WTC11 (cell line): Measurements from ENCODE around the gene DHRSX. TPM values are rescaled to one million over a fixed set of nuclear protein-coding genes. Genes with fewer than 3 reads are reported as not detected.
"Not testable (repeated sequence)": the region's sequence is repeated elsewhere in the genome, so short reads cannot be mapped to it uniquely, and the experiment has no call there.

Experiments used
- ATAC-seq: fragments of 200-7000 bp; cut with Tn5 transposase; 2 replicates; pipeline ENCODE4 v1.10.0; 2021; ENCODE audit warnings: mild to moderate bottlenecking, moderate library complexity
- CTCF ChIA-PET: fragments of 300-600 bp; sonication (Branson Sonifier 250); formaldehyde crosslinking; loops from one replicate; lab custom pipeline; 2021; ENCODE audit warnings: antibody characterized with exemption; lab: Charles Lee
- POLR2A ChIA-PET: fragments of 350-600 bp; sonication (Branson Sonifier 250); formaldehyde crosslinking; loops from one replicate; lab custom pipeline; 2021; ENCODE audit warnings: antibody characterized with exemption; lab: Charles Lee
- DNase-seq: peaks from one replicate; pipeline ENCODE4 v3.0.0; 2021; ENCODE audit warnings: low spot score
- H3K27ac Mint-ChIP-seq: 2 replicates; pipeline ENCODE4 v1.8.0; 2021; ENCODE audit warnings: mixed read lengths
- H3K27me3 Mint-ChIP-seq: 2 replicates; pipeline ENCODE4 v1.8.0; 2021; ENCODE audit warnings: low read depth, mild to moderate bottlenecking, moderate library complexity, mixed read lengths
- H3K36me3 Mint-ChIP-seq: 2 replicates; pipeline ENCODE4 v1.8.0; 2021; ENCODE audit warnings: mixed read lengths
- H3K4me1 Mint-ChIP-seq: 2 replicates; pipeline ENCODE4 v1.8.0; 2022; ENCODE audit warnings: mixed read lengths
- H3K4me3 Mint-ChIP-seq: 2 replicates; pipeline ENCODE4 v1.8.0; 2021; ENCODE audit warnings: mild to moderate bottlenecking, moderate library complexity, mixed read lengths
- H3K9me3 Mint-ChIP-seq: 2 replicates; pipeline ENCODE4 v1.8.0; 2021; ENCODE audit warnings: mixed read lengths
- AR ChIP-seq: fragments of 250-450 bp; sonication (Bioruptor Pico); IDR thresholded peaks from 2 replicates; pipeline ENCODE4 v1.9.0; 2021; ENCODE audit warnings: mild to moderate bottlenecking
- EMX1 ChIP-seq: fragments of 250-450 bp; sonication (Bioruptor Pico); IDR thresholded peaks from 2 replicates; pipeline ENCODE4 v1.8.0; 2021; ENCODE audit warnings: mild to moderate bottlenecking
- GABPB1 ChIP-seq: sonication (generic); formaldehyde crosslinking; IDR thresholded peaks from 2 replicates; pipeline ENCODE4 v1.8.1; 2023; ENCODE audit warnings: mild to moderate bottlenecking, missing genetic modification reagents
- GRHL2 ChIP-seq: fragments of 250-450 bp; sonication (Bioruptor Pico); IDR thresholded peaks from 2 replicates; pipeline ENCODE4 v1.8.0; 2022; ENCODE audit warnings: mild to moderate bottlenecking, moderate library complexity; ENCODE audit not compliant: insufficient replicate concordance, severe bottlenecking
- HMGA2 ChIP-seq: fragments of 250-450 bp; sonication (Bioruptor Pico); IDR thresholded peaks from 2 replicates; pipeline ENCODE4 v1.4.0; 2021; ENCODE audit warnings: mild to moderate bottlenecking, moderate library complexity
- NFE2L1 ChIP-seq: sonication (generic); formaldehyde crosslinking; IDR thresholded peaks from 2 replicates; pipeline ENCODE4 v1.8.1; 2023; ENCODE audit warnings: missing genetic modification reagents
- NR2C2 ChIP-seq: sonication (generic); formaldehyde crosslinking; IDR thresholded peaks from 2 replicates; pipeline ENCODE4 v1.8.0; 2022; ENCODE audit warnings: mild to moderate bottlenecking, missing genetic modification reagents
- ZNF121 ChIP-seq: sonication (generic); formaldehyde crosslinking; IDR thresholded peaks from 2 replicates; pipeline ENCODE4 v1.8.0; 2023; ENCODE audit warnings: missing genetic modification reagents
- ZNF532 ChIP-seq: fragments of 250-450 bp; sonication (Bioruptor Pico); IDR thresholded peaks from 2 replicates; pipeline ENCODE4 v1.9.0; 2021; ENCODE audit warnings: mild to moderate bottlenecking, borderline replicate concordance
- ZSCAN18 ChIP-seq: fragments of 250-450 bp; sonication (Bioruptor Pico); IDR thresholded peaks from 2 replicates; pipeline ENCODE4 v2.1.2; 2022; ENCODE audit warnings: mild to moderate bottlenecking, moderate library complexity
- total RNA-seq: library from RNA; stranded (reverse); gene quantifications from 3 replicates; pipeline ENCODE4 v1.2.3, GENCODE V29; 2021
- TF ChIP-seq, protein P1 (sequence below): sonication (generic); formaldehyde crosslinking; IDR thresholded peaks from 2 replicates; pipeline ENCODE4 v1.8.1; 2023; ENCODE audit warnings: mild to moderate bottlenecking, missing genetic modification reagents, moderate library complexity

The DHRSX gene
- total RNA-seq, 1 experiment from 2014 or later = 28.2 TPM

DNA sequence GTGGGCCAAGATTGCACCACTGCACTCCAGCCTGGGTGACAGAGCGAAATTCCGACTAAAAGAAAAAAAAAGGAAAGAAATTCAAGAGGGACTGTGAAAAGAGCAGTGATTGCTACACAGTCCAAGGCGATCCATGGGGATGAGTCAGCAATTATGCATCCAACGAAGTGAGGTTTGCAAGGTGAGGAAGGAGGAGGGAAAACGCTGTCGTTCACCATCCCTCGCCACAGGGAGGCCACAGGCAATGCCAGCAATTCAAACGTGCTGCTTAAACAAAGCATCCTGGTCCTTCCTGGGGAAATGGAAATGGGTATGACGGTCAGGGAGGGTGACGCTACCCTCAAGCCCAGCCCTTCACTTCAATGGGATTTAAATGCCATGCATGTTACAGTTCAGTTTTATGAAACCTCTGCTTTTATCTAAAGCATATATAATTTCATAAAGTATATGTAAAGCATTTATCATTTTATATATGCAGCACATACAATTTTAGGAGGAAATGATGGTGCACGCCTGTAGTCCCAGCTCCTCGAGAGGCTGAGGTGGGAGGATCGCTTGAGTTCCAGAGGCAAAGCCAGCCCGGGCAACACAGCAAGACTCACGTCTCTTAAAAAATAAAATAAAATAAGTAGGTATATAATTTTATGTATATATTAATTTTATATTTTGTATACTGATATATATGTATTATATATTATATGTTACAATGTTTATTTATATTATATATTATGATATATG is 108.7 kb downstream of the DHRSX start:
- peak; percentile 84 for ATAC-seq
- Mint-ChIP-seq H3K36me3 (peaks cover 44% of the 10 kb centered on the region), H3K4me1 (peaks cover 9% of the 10 kb centered on the region), H3K27ac (peak overlapping the region; percentile 63; the same call in 1 of the 2 replicates), H3K9me3 (peaks cover 19% of the 10 kb centered on the region), H3K27me3 (no peaks in the 10 kb centered on the region), H3K4me3 (no peak overlapping the region)
- ChIA-PET CTCF (no interaction called here), POLR2A (no interaction called here)
- TF ChIP-seq NFE2L1 (CRISPR knock-in tag) (peak; percentile 96), AR (CRISPR knock-in tag) (no peak), ZSCAN18 (CRISPR knock-in tag) (no peak), ZNF532 (CRISPR knock-in tag) (no peak), HMGA2 (CRISPR knock-in tag) (peak; percentile 87), NR2C2 (no peak), GABPB1 (CRISPR knock-in tag) (no peak)
- TF ChIP-seq, protein P1, sequence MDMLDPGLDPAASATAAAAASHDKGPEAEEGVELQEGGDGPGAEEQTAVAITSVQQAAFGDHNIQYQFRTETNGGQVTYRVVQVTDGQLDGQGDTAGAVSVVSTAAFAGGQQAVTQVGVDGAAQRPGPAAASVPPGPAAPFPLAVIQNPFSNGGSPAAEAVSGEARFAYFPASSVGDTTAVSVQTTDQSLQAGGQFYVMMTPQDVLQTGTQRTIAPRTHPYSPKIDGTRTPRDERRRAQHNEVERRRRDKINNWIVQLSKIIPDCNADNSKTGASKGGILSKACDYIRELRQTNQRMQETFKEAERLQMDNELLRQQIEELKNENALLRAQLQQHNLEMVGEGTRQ = no peak
- DNase-seq = peak; percentile 61

- CTCF ChIA-PET = no interaction called here
- Mint-ChIP-seq H3K27ac (no peak overlapping the region), H3K36me3 (peaks cover 44% of the 10 kb centered on the region), H3K4me3 (no peak overlapping the region), H3K4me1 (peaks cover 5% of the 10 kb centered on the region), H3K9me3 (peaks cover 22% of the 10 kb centered on the region), H3K27me3 (no peaks in the 10 kb centered on the region)
- POLR2A ChIA-PET = no interaction called here
- DNase-seq = no peak
- TF ChIP-seq NFE2L1 (CRISPR knock-in tag) = no peak
- no peak for TF ChIP-seq GRHL2
- TF ChIP-seq EMX1 (CRISPR knock-in tag) = no peak
- TF ChIP-seq ZNF121 = no peak
- TF ChIP-seq ZSCAN18 (CRISPR knock-in tag) = no peak
- ATAC-seq = no peak
Measured at GRCh38 chrX:2390754-2391153, 110.0 kb downstream of the DHRSX start.

GRCh38 chrX:2389731-2390130 is 111.0 kb downstream of the DHRSX start:
- ATAC-seq, H3K27ac Mint-ChIP-seq, CTCF ChIA-PET, DNase-seq, H3K27me3 Mint-ChIP-seq, H3K4me1 Mint-ChIP-seq, H3K4me3 Mint-ChIP-seq, POLR2A ChIA-PET: not testable (repeated sequence)
- Mint-ChIP-seq H3K36me3 (peaks cover 46% of the 10 kb centered on the region), H3K9me3 (peaks cover 22% of the 10 kb centered on the region)
